Measurements from ENCODE around the gene IP6K1.

DNA sequence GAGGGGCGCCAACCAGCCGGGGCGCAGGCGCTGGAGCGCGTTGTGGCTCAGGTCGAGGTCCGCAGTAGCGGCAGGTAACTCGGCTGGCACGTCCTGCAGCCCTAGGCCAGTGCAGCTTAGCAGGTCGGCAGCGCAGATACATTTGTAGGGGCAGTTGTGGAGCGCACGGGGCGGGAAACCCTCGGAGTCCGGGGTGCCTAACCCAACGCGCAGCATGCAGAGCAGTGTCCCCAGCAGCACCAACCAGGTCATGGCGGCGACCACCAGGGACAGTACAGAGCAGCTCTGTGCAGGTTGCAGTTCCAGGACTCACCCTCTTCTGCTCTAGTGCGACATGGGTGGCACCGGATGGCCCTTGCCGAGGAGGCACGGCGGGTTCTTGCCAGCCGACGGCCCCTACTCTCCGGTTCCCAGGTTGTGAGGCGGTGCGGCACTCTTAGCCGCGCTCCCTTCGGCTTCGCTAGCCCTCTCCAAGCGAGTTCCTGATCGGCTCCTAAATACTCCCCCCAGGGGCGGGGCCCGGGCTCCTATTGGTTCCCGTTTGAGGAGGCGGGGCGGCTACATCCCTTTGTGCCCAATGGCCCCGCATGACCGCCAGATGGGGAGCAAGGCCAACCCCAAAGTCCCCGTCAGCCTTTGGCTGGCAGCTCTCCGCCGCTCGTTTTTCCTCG lies 67.0 kb downstream of the IP6K1 start, which contains the start of gene AMIGO3:
- TF ChIP-seq, protein P1, sequence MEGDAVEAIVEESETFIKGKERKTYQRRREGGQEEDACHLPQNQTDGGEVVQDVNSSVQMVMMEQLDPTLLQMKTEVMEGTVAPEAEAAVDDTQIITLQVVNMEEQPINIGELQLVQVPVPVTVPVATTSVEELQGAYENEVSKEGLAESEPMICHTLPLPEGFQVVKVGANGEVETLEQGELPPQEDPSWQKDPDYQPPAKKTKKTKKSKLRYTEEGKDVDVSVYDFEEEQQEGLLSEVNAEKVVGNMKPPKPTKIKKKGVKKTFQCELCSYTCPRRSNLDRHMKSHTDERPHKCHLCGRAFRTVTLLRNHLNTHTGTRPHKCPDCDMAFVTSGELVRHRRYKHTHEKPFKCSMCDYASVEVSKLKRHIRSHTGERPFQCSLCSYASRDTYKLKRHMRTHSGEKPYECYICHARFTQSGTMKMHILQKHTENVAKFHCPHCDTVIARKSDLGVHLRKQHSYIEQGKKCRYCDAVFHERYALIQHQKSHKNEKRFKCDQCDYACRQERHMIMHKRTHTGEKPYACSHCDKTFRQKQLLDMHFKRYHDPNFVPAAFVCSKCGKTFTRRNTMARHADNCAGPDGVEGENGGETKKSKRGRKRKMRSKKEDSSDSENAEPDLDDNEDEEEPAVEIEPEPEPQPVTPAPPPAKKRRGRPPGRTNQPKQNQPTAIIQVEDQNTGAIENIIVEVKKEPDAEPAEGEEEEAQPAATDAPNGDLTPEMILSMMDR (conservative IDR thresholded peaks at IDR 0.05; ENCODE audit: low read depth in 2 of 2): peak; percentile 36 to 41
- TF ChIP-seq POLR2AphosphoS5 (IDR thresholded peaks at IDR 0.05; ENCODE audit: low read depth) (peak; percentile 93), EZH2phosphoT487 (IDR thresholded peaks at IDR 0.05; ENCODE audit: unreplicated experiment) (no peak), JUNB (IDR thresholded peaks at IDR 0.05; ENCODE audit: unreplicated experiment) (no peak)
- TF ChIP-seq, protein P2, sequence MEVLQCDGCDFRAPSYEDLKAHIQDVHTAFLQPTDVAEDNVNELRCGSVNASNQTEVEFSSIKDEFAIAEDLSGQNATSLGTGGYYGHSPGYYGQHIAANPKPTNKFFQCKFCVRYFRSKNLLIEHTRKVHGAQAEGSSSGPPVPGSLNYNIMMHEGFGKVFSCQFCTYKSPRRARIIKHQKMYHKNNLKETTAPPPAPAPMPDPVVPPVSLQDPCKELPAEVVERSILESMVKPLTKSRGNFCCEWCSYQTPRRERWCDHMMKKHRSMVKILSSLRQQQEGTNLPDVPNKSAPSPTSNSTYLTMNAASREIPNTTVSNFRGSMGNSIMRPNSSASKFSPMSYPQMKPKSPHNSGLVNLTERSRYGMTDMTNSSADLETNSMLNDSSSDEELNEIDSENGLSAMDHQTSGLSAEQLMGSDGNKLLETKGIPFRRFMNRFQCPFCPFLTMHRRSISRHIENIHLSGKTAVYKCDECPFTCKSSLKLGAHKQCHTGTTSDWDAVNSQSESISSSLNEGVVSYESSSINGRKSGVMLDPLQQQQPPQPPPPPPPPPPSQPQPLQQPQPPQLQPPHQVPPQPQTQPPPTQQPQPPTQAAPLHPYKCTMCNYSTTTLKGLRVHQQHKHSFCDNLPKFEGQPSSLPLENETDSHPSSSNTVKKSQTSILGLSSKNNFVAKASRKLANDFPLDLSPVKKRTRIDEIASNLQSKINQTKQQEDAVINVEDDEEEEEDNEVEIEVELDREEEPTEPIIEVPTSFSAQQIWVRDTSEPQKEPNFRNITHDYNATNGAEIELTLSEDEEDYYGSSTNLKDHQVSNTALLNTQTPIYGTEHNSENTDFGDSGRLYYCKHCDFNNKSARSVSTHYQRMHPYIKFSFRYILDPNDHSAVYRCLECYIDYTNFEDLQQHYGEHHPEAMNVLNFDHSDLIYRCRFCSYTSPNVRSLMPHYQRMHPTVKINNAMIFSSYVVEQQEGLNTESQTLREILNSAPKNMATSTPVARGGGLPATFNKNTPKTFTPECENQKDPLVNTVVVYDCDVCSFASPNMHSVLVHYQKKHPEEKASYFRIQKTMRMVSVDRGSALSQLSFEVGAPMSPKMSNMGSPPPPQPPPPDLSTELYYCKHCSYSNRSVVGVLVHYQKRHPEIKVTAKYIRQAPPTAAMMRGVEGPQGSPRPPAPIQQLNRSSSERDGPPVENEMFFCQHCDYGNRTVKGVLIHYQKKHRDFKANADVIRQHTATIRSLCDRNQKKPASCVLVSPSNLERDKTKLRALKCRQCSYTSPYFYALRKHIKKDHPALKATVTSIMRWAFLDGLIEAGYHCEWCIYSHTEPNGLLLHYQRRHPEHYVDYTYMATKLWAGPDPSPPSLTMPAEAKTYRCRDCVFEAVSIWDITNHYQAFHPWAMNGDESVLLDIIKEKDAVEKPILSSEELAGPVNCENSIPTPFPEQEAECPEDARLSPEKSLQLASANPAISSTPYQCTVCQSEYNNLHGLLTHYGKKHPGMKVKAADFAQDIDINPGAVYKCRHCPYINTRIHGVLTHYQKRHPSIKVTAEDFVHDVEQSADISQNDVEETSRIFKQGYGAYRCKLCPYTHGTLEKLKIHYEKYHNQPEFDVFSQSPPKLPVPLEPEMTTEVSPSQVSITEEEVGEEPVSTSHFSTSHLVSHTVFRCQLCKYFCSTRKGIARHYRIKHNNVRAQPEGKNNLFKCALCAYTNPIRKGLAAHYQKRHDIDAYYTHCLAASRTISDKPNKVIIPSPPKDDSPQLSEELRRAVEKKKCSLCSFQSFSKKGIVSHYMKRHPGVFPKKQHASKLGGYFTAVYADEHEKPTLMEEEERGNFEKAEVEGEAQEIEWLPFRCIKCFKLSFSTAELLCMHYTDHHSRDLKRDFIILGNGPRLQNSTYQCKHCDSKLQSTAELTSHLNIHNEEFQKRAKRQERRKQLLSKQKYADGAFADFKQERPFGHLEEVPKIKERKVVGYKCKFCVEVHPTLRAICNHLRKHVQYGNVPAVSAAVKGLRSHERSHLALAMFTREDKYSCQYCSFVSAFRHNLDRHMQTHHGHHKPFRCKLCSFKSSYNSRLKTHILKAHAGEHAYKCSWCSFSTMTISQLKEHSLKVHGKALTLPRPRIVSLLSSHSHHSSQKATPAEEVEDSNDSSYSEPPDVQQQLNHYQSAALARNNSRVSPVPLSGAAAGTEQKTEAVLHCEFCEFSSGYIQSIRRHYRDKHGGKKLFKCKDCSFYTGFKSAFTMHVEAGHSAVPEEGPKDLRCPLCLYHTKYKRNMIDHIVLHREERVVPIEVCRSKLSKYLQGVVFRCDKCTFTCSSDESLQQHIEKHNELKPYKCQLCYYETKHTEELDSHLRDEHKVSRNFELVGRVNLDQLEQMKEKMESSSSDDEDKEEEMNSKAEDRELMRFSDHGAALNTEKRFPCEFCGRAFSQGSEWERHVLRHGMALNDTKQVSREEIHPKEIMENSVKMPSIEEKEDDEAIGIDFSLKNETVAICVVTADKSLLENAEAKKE (CRISPR knock-in tag; IDR thresholded peaks at IDR 0.05): no peak

Data from GM23338 (cell line).